Neural cell (in vitro differentiated cells): ENCODE measurements around the gene TMOD1. TPM values are rescaled to one million over a fixed set of nuclear protein-coding genes. Genes with fewer than 3 reads are reported as not detected.

Source experiments
- H2AFZ ChIP-seq: fragments of 200-600, 300-800 bp; sonication (generic), shearing (Covaris generic); 2 replicates; pipeline ENCODE4 v1.6.0; 2014; ENCODE audit warnings: low read depth, mild to moderate bottlenecking, antibody characterized with exemption, low read length, moderate library complexity
- H3F3A ChIP-seq: fragments of 200-600 bp; shearing (Covaris generic); 2 replicates; pipeline ENCODE4 v1.6.1; 2016; ENCODE audit warnings: mild to moderate bottlenecking, moderate library complexity, mixed read lengths, antibody characterized with exemption, low read length; ENCODE audit not compliant: insufficient read depth, poor library complexity, severe bottlenecking
- H3K27ac ChIP-seq: fragments of 200-600, 300-800 bp; sonication (generic), shearing (Covaris generic); 2 replicates; pipeline ENCODE4 v1.5.1; 2014; ENCODE audit warnings: mild to moderate bottlenecking, low read length, moderate library complexity
- H3K27me3 ChIP-seq: fragments of 300-800, 200-600 bp; sonication (generic), shearing (Covaris generic); 2 replicates; pipeline ENCODE4 v1.6.0; 2014; ENCODE audit warnings: mild to moderate bottlenecking, low read depth, low read length, moderate library complexity; ENCODE audit not compliant: insufficient read depth
- H3K36me3 ChIP-seq: fragments of 300-800, 200-600 bp; sonication (generic), shearing (Covaris generic); 2 replicates; pipeline ENCODE4 v1.5.1; 2014; ENCODE audit warnings: mild to moderate bottlenecking, antibody characterized with exemption, low read length, moderate library complexity; ENCODE audit not compliant: insufficient read depth
- H3K4me2 ChIP-seq: fragments of 300-800, 200-600 bp; sonication (generic), shearing (Covaris generic); 2 replicates; pipeline ENCODE4 v1.6.0; 2014; ENCODE audit warnings: mild to moderate bottlenecking, low read length
- H3K4me3 ChIP-seq: fragments of 300-800, 200-600 bp; sonication (generic), shearing (Covaris generic); 2 replicates; pipeline ENCODE4 v1.5.1; 2014; ENCODE audit warnings: mild to moderate bottlenecking, low read length, moderate library complexity
- H3K79me2 ChIP-seq: fragments of 200-600 bp; shearing (Covaris generic); replicated peaks from 2 replicates; pipeline ENCODE4 v1.6.0; 2014; ENCODE audit warnings: mild to moderate bottlenecking, low read length, moderate library complexity; ENCODE audit not compliant: insufficient read depth
- H3K9ac ChIP-seq: fragments of 300-800, 200-600 bp; sonication (generic), shearing (Covaris generic); 2 replicates; pipeline ENCODE4 v1.6.1; 2016; ENCODE audit warnings: mild to moderate bottlenecking, low read length, mixed read lengths
- H3K9me2 ChIP-seq: fragments of 200-600 bp; shearing (Covaris generic); 2 replicates; pipeline ENCODE4 v1.6.1; 2016; ENCODE audit warnings: mild to moderate bottlenecking, low read length, mixed read lengths; ENCODE audit not compliant: insufficient read depth
- H3K9me3 ChIP-seq: fragments of 200-600, 300-800 bp; sonication (generic), shearing (Covaris generic); 2 replicates; pipeline ENCODE4 v1.6.1; 2016; ENCODE audit warnings: mild to moderate bottlenecking, mixed run types, low read length, moderate library complexity, mixed read lengths
- H4K20me1 ChIP-seq: fragments of 200-600 bp; shearing (Covaris generic); 2 replicates; pipeline ENCODE4 v1.6.1; 2016; ENCODE audit warnings: mild to moderate bottlenecking, mixed run types; ENCODE audit not compliant: insufficient read depth
- EP300 ChIP-seq: fragments of 450-650 bp; conservative IDR thresholded peaks from 2 replicates; pipeline ENCODE4 v1.6.1; 2014; ENCODE audit warnings: antibody characterized with exemption, mild to moderate bottlenecking, moderate library complexity; ENCODE audit not compliant: poor library complexity, severe bottlenecking
- EZH2 ChIP-seq: fragments of 200-600, 300-800 bp; shearing (Covaris generic), sonication (generic); IDR thresholded peaks from 2 replicates; pipeline ENCODE4 v1.6.1; 2014; ENCODE audit warnings: antibody characterized with exemption, low read length, borderline replicate concordance, mild to moderate bottlenecking; ENCODE audit not compliant: insufficient read depth, poor library complexity, severe bottlenecking
- MXI1 ChIP-seq: fragments of 450-650 bp; conservative IDR thresholded peaks from 2 replicates; pipeline ENCODE4 v1.6.1; 2014; ENCODE audit warnings: antibody characterized with exemption, mild to moderate bottlenecking; ENCODE audit not compliant: poor library complexity, severe bottlenecking
- POLR2AphosphoS5 ChIP-seq: IDR thresholded peaks from 2 replicates; pipeline ENCODE4 v1.6.1; 2012
- RAD21 ChIP-seq: fragments of 450-650 bp; conservative IDR thresholded peaks from 2 replicates; pipeline ENCODE4 v1.6.1; 2014; ENCODE audit warnings: antibody characterized with exemption, mild to moderate bottlenecking, moderate library complexity
- SMC3 ChIP-seq: fragments of 450-650 bp; conservative IDR thresholded peaks from 2 replicates; pipeline ENCODE4 v1.6.1; 2014; ENCODE audit warnings: antibody characterized with exemption, mild to moderate bottlenecking, moderate library complexity; ENCODE audit not compliant: poor library complexity
- TAF1 ChIP-seq: IDR thresholded peaks from 2 replicates; pipeline ENCODE4 v1.6.1; 2012; ENCODE audit warnings: low read depth
- polyA plus RNA-seq: library from polyadenylated mRNA; depleted of rRNA; stranded (reverse); fragments of >200 nt; gene quantifications from 2 replicates; pipeline ENCODE4 v1.2.3, GENCODE V29; 2014
- TF ChIP-seq, protein P1 (sequence below): IDR thresholded peaks from 2 replicates; pipeline ENCODE4 v1.6.1; 2012; ENCODE audit warnings: borderline replicate concordance
- TF ChIP-seq, protein P2 (sequence below): fragments of 450-650 bp; IDR thresholded peaks from 2 replicates; pipeline ENCODE4 v1.5.1; 2014; ENCODE audit warnings: antibody characterized with exemption, mild to moderate bottlenecking, moderate library complexity; ENCODE audit not compliant: poor library complexity, severe bottlenecking

TMOD1 gene
- polyA plus RNA-seq, 1 donor from 2014 or later: 0.17 TPM

DNA sequence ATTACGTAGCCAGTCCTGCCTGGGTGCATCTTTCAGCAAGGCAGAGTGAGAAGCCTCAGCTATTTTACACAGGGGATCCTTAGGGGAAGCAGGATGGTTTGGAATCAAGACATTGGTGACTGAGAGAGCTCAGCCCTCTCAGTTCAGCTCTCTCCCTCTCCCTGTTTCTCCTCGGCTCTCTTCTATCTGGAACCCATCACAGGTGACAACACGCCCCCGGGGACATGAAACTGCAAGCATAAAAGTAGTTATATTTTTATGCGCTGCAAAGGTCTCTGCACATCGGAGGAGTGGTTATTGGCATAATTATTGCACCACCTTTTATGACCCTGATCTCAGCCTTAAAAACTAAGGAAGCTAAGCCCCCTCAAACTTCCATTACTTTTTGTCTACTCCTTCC lies 14.2 kb downstream of the TMOD1 start:
- no peaks in the 10 kb centered on the region for H3K9me2 ChIP-seq
- H3F3A ChIP-seq: no peaks in the 10 kb centered on the region
- H3K27ac ChIP-seq: no peak overlapping the region
- H3K27me3 ChIP-seq: no peaks in the 10 kb centered on the region
- no peak overlapping the region for H3K4me3 ChIP-seq
- H2AFZ ChIP-seq: no peak overlapping the region
- H3K4me2 ChIP-seq: no peak overlapping the region
- H3K9ac ChIP-seq: no peak overlapping the region
- H4K20me1 ChIP-seq: no peaks in the 10 kb centered on the region
- TF ChIP-seq MXI1 (no peak), RAD21 (no peak), EZH2 (no peak), POLR2AphosphoS5 (no peak), SMC3 (no peak), EP300 (no peak)
- TF ChIP-seq, protein P1, sequence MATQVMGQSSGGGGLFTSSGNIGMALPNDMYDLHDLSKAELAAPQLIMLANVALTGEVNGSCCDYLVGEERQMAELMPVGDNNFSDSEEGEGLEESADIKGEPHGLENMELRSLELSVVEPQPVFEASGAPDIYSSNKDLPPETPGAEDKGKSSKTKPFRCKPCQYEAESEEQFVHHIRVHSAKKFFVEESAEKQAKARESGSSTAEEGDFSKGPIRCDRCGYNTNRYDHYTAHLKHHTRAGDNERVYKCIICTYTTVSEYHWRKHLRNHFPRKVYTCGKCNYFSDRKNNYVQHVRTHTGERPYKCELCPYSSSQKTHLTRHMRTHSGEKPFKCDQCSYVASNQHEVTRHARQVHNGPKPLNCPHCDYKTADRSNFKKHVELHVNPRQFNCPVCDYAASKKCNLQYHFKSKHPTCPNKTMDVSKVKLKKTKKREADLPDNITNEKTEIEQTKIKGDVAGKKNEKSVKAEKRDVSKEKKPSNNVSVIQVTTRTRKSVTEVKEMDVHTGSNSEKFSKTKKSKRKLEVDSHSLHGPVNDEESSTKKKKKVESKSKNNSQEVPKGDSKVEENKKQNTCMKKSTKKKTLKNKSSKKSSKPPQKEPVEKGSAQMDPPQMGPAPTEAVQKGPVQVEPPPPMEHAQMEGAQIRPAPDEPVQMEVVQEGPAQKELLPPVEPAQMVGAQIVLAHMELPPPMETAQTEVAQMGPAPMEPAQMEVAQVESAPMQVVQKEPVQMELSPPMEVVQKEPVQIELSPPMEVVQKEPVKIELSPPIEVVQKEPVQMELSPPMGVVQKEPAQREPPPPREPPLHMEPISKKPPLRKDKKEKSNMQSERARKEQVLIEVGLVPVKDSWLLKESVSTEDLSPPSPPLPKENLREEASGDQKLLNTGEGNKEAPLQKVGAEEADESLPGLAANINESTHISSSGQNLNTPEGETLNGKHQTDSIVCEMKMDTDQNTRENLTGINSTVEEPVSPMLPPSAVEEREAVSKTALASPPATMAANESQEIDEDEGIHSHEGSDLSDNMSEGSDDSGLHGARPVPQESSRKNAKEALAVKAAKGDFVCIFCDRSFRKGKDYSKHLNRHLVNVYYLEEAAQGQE: no peak
- TF ChIP-seq, protein P2, sequence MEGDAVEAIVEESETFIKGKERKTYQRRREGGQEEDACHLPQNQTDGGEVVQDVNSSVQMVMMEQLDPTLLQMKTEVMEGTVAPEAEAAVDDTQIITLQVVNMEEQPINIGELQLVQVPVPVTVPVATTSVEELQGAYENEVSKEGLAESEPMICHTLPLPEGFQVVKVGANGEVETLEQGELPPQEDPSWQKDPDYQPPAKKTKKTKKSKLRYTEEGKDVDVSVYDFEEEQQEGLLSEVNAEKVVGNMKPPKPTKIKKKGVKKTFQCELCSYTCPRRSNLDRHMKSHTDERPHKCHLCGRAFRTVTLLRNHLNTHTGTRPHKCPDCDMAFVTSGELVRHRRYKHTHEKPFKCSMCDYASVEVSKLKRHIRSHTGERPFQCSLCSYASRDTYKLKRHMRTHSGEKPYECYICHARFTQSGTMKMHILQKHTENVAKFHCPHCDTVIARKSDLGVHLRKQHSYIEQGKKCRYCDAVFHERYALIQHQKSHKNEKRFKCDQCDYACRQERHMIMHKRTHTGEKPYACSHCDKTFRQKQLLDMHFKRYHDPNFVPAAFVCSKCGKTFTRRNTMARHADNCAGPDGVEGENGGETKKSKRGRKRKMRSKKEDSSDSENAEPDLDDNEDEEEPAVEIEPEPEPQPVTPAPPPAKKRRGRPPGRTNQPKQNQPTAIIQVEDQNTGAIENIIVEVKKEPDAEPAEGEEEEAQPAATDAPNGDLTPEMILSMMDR: no peak
- H3K79me2 ChIP-seq: no peaks in the 10 kb centered on the region
- no peaks in the 10 kb centered on the region for H3K36me3 ChIP-seq
- no peaks in the 10 kb centered on the region for H3K9me3 ChIP-seq

DNA sequence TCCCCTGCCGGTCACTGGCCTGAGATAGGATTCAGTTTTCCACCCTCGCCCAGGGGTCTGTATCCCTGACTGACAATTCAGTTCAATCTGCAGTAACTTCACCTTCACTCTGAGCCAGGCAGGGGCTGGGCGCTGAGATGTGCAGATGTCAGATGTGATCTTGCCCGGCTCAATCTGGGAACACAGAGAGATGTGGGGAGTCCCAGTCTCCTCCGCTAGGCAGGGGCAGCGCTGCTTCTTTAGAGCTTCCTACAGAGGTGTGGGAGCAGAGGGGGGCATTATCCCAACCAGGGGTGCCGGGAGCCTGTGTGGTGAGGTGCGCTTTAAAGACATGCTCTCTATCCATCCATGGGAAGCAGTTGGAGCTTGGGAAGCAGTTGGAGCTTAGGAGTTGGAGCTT lies 14.6 kb downstream of the TMOD1 start:
- TF ChIP-seq EP300: no peak
- TF ChIP-seq EZH2: no peak
- TF ChIP-seq, protein P1: no peak
- TF ChIP-seq RAD21: no peak
- no peak for TF ChIP-seq TAF1
- TF ChIP-seq, protein P2: no peak
- TF ChIP-seq MXI1: no peak
- TF ChIP-seq SMC3: no peak
- TF ChIP-seq POLR2AphosphoS5: no peak
- no peaks in the 10 kb centered on the region for H3K36me3 ChIP-seq
- H3K9ac ChIP-seq: no peak overlapping the region
- no peak overlapping the region for H3K4me2 ChIP-seq
- no peak overlapping the region for H3K27ac ChIP-seq
- H3K27me3 ChIP-seq: no peaks in the 10 kb centered on the region
- H4K20me1 ChIP-seq: no peaks in the 10 kb centered on the region
- no peak overlapping the region for H3K4me3 ChIP-seq
- H2AFZ ChIP-seq: no peak overlapping the region
- no peaks in the 10 kb centered on the region for H3K79me2 ChIP-seq
- no peaks in the 10 kb centered on the region for H3K9me3 ChIP-seq
- H3F3A ChIP-seq: no peaks in the 10 kb centered on the region
- no peaks in the 10 kb centered on the region for H3K9me2 ChIP-seq
